Hepatocyte (in vitro differentiated cells): ENCODE measurements around the gene CCDC192.

Experiments
- CTCF ChIP-seq: fragments of 200-600 bp; sonication (generic); IDR thresholded peaks from 2 replicates; pipeline ENCODE4 v1.5.1; 2016; ENCODE audit warnings: antibody characterized with exemption, mild to moderate bottlenecking; ENCODE audit not compliant: poor library complexity
- EZH2 ChIP-seq: fragments of 200-600 bp; sonication (generic); IDR thresholded peaks from 2 replicates; pipeline ENCODE4 v1.6.1; 2016; ENCODE audit warnings: antibody characterized with exemption, mild to moderate bottlenecking, borderline replicate concordance
- EZH2phosphoT487 ChIP-seq: fragments of 200-600 bp; sonication (generic); IDR thresholded peaks from one replicate; pipeline ENCODE4 v1.6.1; 2018; ENCODE audit warnings: antibody characterized with exemption, mild to moderate bottlenecking, low read depth, moderate library complexity; ENCODE audit not compliant: unreplicated experiment, severe bottlenecking

GRCh38 chr5:127680595-127680994 is 22.6 kb upstream of the CCDC192 start:
- TF ChIP-seq CTCF (no peak), EZH2 (no peak), EZH2phosphoT487 (no peak)
